Psoas muscle (tissue), 8 donors: Measurements from ENCODE around the gene TAF4. TPM values are rescaled to one million over a fixed set of nuclear protein-coding genes. Genes with fewer than 3 reads are reported as not detected.

ENCODE experiments used
- ATAC-seq, 4 donors: fragments of 200-7000 bp; cut with Tn5 transposase; one replicate each; pipeline ENCODE4 v1.9.1; 2020; ENCODE audit warnings: moderate library complexity in 3 of 4, mild to moderate bottlenecking in 2 of 4
- DNase-seq, 2 donors: peaks; one replicate each; pipeline ENCODE4 v3.0.0-alpha.2; 2020
- H3K27ac ChIP-seq: fragments of 200-600 bp; one replicate; pipeline ENCODE4 v1.8.0; 2022
- H3K27me3 ChIP-seq, 3 donors: fragments of 200-600 bp in 1 of 3; one replicate each; pipeline versions ENCODE4 v1.6.1 to v1.8.0; 2013 to 2022; ENCODE audit warnings: low read length in 2 of 3, mild to moderate bottlenecking in 2 of 3, moderate library complexity in 1 of 3; ENCODE audit not compliant: insufficient read depth in 3 of 3
- H3K36me3 ChIP-seq, 2 donors: fragments of 200-600 bp in 1 of 2; one replicate each; pipeline versions ENCODE4 v1.6.1 to v1.8.0; 2013 to 2022; ENCODE audit warnings: low read depth in 1 of 2, mild to moderate bottlenecking in 1 of 2, moderate library complexity in 1 of 2; ENCODE audit not compliant: insufficient read depth in 1 of 2
- H3K4me1 ChIP-seq: fragments of 200-600 bp; one replicate; pipeline ENCODE4 v1.8.0; 2022
- H3K4me3 ChIP-seq: fragments of 200-600 bp; one replicate; pipeline ENCODE4 v1.8.0; 2022; ENCODE audit warnings: mild to moderate bottlenecking
- H3K9me3 ChIP-seq: fragments of 200-600 bp; one replicate; pipeline ENCODE4 v1.8.0; 2022
- WGBS, 3 donors: extraction: QIAGEN DNeasy Blood & Tissue Kit; methylation state at CpG; one replicate each; pipeline versions ENCODE4 v1.1.6 to v1.1.7; 2013; 5-methylcytosine and 5-hydroxymethylcytosine counted together
- intact Hi-C, 2 donors: fragments of 100-400 bp; cut with DNase I; formaldehyde crosslinking; loops; one replicate each; pipeline versions ENCODE4 v1.11.0 to v1.14.2; 2022
- polyA plus RNA-seq, 3 donors: library from polyadenylated mRNA; stranded (reverse); fragments of 200-250 nt; gene quantifications; one replicate each; pipeline ENCODE4 v1.2.3, GENCODE V29; 2013
- total RNA-seq, 4 donors: library from RNA; stranded (reverse); fragmentation: NEBNext Ultra II Directional in 2 of 4; extraction: Animal tissue kit (Norgen Biotek cat#: 25700) in 2 of 4; gene quantifications; one replicate each; pipeline versions ENCODE4 v1.2.1 to v1.2.4, GENCODE V29; 2021 to 2023
- TF ChIP-seq, protein P1 (sequence below): fragments of 200-600 bp; IDR thresholded peaks from one replicate; pipeline ENCODE4 v1.8.0; 2022; ENCODE audit warnings: antibody characterized with exemption
- donor health status: healthy with polysubstance abuse.
- donor health status: DM: no; HTN: no; CAD: no; lungs with moderate emphysema.
- donor health status: Bipolar disorder and iron deficiency.
- donor health status: healthy.
- donor health status: DM: yes; HTN: yes; CAD: no.
- donor health status: DM: no; HTN: no; CAD: no.
- donor health status: DM: no; HTN: no; CAD: no.
- donor health status: DM: yes; HTN: yes; CAD: no.

The TAF4 gene
- total and polyA plus RNA-seq, 7 donors: 2.8 to 17.7 (median 10.7) TPM

DNA sequence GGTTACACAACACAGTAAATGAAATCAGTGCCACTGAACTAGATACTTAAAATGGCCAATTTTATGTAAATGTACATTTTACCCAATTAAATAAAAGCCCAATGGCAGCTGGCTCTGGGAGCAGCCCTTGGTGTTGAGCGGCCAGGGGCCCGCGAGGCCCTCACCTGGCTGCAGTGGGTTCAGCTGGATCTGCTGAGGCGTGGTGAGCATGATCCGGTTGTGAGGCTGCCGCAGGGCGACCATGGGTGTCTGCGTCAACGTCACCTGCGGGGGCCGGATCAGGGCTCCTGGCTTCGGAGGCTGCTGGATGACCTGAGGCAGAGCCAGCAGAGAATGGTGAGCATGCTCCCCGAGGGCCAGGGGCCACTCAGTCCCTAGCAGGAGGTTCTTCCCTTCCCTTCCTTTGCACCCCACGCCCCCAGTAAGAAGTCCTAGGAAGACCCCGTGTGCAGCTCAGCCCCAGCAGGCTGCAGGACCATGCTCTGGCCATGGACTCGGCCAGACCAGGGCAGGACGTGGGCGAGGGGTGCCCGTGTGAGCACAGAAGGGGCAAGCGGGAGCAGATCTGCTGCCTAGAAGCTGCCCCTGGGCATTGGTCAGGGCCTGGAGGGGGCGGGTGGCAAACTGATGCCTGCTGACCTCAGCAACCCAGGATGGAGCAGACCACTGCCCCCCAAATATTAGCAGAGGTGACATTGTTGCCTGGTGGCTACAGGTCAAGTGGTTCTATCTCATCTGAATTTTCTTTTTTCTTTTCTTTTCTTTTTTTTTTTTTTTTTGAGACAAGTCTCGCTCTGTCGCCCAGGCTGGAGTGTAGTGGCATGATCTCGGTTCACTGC lies 61.9 kb downstream of the TAF4 start:
- Histone ChIP-seq H3K36me3 (peaks cover 0 to 100% of the 10 kb centered on the region in 2 donors), H3K9me3 (no peaks in the 10 kb centered on the region), H3K27ac (no peak overlapping the region), H3K4me1 (no peaks in the 10 kb centered on the region), H3K27me3 (no peaks in the 10 kb centered on the region), H3K4me3 (no peak overlapping the region)
- no peak for DNase-seq
- intact Hi-C loops: no loop called here
- 93 to 94% (median 94%) methylated on average over 23 to 24 of the region's 24 CpGs for WGBS, 3 donors
- TF ChIP-seq, protein P1, sequence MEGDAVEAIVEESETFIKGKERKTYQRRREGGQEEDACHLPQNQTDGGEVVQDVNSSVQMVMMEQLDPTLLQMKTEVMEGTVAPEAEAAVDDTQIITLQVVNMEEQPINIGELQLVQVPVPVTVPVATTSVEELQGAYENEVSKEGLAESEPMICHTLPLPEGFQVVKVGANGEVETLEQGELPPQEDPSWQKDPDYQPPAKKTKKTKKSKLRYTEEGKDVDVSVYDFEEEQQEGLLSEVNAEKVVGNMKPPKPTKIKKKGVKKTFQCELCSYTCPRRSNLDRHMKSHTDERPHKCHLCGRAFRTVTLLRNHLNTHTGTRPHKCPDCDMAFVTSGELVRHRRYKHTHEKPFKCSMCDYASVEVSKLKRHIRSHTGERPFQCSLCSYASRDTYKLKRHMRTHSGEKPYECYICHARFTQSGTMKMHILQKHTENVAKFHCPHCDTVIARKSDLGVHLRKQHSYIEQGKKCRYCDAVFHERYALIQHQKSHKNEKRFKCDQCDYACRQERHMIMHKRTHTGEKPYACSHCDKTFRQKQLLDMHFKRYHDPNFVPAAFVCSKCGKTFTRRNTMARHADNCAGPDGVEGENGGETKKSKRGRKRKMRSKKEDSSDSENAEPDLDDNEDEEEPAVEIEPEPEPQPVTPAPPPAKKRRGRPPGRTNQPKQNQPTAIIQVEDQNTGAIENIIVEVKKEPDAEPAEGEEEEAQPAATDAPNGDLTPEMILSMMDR: no peak
- no peak for ATAC-seq

DNA sequence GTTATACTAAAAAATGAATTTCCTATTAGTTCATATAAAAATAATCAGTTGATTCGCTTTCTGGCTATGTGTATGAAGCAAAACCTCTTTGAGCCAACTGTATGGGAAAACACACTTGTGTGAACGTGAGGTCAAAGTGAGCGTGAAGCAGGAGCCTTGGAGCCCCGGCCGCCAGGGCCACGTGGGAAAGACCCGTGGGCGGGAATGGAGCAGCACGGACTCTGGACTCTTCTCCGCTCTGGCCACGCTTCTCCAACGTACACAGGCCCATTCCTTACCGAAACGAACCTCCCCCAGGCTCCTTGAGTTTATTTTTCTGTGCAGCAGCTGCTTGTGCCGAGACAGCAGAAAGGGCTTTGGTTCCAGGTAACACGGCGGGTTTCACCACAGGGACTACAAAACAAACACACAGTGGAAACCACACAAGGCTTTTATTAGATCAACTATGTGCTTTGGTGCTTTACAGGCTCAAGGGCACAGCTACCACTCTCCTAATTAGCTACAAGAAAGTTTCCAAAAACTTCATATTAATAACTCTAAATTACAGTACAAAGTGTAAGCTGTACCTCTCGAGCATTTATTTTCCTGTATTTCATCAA lies 62.7 kb downstream of the TAF4 start:
- H3K9me3 ChIP-seq: no peaks in the 10 kb centered on the region
- TF ChIP-seq, protein P1: no peak
- ATAC-seq (no peak), DNase-seq (no peak)
- H3K36me3 ChIP-seq: peaks cover 0 to 100% of the 10 kb centered on the region in 2 donors
- H3K27me3 ChIP-seq: no peaks in the 10 kb centered on the region
- intact Hi-C loops: no loop called here
- no peak overlapping the region for H3K27ac ChIP-seq
- no peaks in the 10 kb centered on the region for H3K4me1 ChIP-seq
- no peak overlapping the region for H3K4me3 ChIP-seq
- WGBS, 3 donors: 92 to 93% (median 93%) methylated on average over 18 of the region's 18 CpGs

DNA sequence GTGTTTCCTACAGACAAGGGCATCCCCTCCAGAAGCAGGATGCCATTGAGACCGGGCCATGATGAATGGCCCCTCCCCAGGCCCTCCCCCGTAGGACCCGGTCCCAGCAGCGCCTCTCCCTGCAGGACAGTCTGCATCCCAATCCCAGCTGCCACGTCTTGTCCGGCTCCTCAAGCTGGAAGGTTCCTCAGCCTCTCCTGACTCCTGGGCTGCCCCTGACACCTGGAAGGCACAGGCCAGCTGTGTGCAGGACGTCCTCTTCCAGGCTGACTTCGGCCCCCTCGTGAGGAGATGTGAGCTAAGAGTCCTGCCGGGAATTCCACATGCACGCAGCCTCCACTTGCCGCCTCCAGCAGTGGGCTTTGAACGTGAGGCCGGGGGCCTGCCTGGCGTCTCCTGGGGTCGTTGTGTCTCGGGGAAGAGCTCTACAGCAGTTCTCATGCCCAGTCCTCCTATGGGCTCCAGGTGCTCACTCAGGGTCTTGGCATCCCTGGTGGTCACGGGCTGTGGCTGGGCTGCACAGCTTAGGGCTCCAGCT lies 64.4 kb downstream of the TAF4 start:
- no peak overlapping the region for H3K4me3 ChIP-seq
- ATAC-seq (no peak), DNase-seq (no peak)
- 86 to 89% (median 87%) methylated on average over 18 of the region's 18 CpGs for WGBS, 3 donors
- no peaks in the 10 kb centered on the region for H3K4me1 ChIP-seq
- TF ChIP-seq, protein P1: no peak
- no peak overlapping the region for H3K27ac ChIP-seq
- intact Hi-C loops: no loop called here
- no peaks in the 10 kb centered on the region for H3K9me3 ChIP-seq
- H3K27me3 ChIP-seq: no peaks in the 10 kb centered on the region
- peaks cover 0 to 100% of the 10 kb centered on the region in 2 donors for H3K36me3 ChIP-seq

DNA sequence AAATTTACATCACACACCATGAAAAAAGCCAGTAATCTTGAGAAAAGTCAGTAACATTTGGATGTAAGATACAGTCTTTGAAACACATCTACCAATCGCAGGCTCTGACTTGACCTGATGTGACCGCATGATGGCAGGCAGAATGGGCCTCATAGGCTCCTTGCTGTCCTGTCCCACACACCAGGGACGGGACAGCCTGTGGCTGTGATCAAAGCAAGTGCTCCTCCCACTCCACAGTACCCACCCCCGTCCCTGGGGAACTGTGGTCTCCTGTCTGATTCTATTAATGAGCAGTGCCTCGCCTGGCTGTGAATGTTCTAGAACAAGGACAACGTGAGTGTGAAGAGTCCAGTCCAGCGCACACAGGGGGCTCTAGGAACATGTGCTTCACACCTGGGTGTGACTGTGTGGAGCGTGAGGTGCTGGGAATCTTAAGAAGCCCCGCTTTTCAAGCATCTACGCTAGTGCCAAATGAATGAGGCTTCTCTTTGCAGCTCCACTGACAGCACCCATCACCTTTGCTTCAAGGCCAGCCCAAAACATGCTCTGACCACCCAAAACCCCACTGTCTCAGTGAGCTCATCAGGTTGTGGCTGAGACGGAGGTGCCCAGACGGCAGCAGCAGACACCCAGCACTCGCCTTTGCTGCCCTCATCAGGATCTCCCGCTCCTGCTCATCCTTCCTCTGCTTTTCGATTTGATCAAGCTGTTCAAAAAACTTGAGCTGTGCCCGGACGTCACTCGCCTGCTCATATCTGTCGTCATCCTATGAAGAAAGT lies 67.1 kb downstream of the TAF4 start:
- DNase-seq (peak in 1 of 2 donors; percentile 33), ATAC-seq (no peak)
- H3K4me1 ChIP-seq: no peaks in the 10 kb centered on the region
- no peak overlapping the region for H3K27ac ChIP-seq
- intact Hi-C loops: no loop called here
- H3K27me3 ChIP-seq: no peaks in the 10 kb centered on the region
- TF ChIP-seq, protein P1: no peak
- H3K36me3 ChIP-seq: peaks cover 2 to 97% of the 10 kb centered on the region in 2 donors
- WGBS, 3 donors: 89 to 92% (median 89%) methylated on average over 19 of the region's 19 CpGs
- H3K9me3 ChIP-seq: no peaks in the 10 kb centered on the region
- no peak overlapping the region for H3K4me3 ChIP-seq
